ENCODE measurements around the gene FER.

- TF ChIP-seq POLR2A (IDR thresholded peaks at IDR 0.05) (no peak), CTCF (IDR thresholded peaks at IDR 0.05) (no peak)
These were observed 351.4 kb downstream of the FER start for GRCh38 chr5:109099081-109099480.
